IPS-15b (cell line): ENCODE results near the gene FCN1.

Experiments
- H3K27me3 ChIP-seq: one replicate; pipeline ENCODE4 v1.6.1; 2013; ENCODE audit warnings: low read length; ENCODE audit not compliant: control insufficient read depth, insufficient read depth
- H3K36me3 ChIP-seq: one replicate; pipeline ENCODE4 v1.6.1; 2013; ENCODE audit warnings: low read length; ENCODE audit not compliant: control insufficient read depth, insufficient read depth
- H3K4me1 ChIP-seq: one replicate; pipeline ENCODE4 v1.6.1; 2013; ENCODE audit warnings: mild to moderate bottlenecking, low read length; ENCODE audit not compliant: control insufficient read depth, insufficient read depth
- H3K4me3 ChIP-seq: one replicate; pipeline ENCODE4 v1.5.1; 2013; ENCODE audit warnings: low read depth, low read length
- H3K9ac ChIP-seq: one replicate; pipeline ENCODE4 v1.6.1; 2013; ENCODE audit warnings: low read depth, mild to moderate bottlenecking, low read length
- H3K9me3 ChIP-seq: one replicate; pipeline ENCODE4 v1.6.1; 2013; ENCODE audit warnings: mild to moderate bottlenecking, low read length; ENCODE audit not compliant: control insufficient read depth, insufficient read depth

FCN1 gene

DNA sequence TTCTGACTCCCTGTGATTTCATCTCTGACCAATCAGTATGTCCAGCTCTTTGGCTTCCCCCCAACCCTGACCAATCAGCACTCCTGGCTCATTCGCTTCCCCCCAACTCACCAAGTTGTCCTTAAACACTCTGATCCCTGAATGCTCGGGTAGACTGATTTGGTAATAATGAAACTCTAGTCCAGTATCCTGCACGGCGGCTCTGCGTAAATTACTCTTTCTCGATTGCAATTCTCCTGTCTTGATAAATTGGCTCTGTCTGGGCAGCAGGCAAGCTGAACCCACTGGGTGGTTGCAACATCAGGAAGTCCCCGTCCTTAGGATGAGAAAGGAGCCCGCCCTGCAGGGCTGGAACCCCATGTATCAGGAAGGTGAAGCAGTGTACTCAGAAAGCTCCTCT lies 26.7 kb downstream of the FCN1 start:
- Histone ChIP-seq H3K9me3 (no peaks in the 10 kb centered on the region), H3K36me3 (no peaks in the 10 kb centered on the region), H3K9ac (no peak overlapping the region), H3K4me1 (no peaks in the 10 kb centered on the region), H3K27me3 (no peaks in the 10 kb centered on the region), H3K4me3 (no peak overlapping the region)

DNA sequence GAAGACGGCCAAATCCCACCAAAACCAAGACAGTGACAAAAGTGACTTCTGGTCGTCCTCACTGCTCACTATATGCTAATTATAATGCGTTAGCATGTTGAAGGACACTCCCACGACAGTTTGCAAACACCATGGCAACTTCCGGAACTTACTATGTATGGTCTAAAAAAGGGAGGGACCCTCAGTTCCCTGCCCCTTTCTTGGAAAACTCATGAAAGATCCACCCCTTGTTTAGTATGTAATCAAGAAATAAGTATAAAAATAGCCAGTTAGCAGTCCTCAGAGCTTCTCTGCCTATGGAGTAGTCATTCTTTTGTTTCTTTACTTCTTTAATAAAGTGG lies 27.6 kb downstream of the FCN1 start:
- Histone ChIP-seq H3K27me3 (no peaks in the 10 kb centered on the region), H3K4me3 (no peak overlapping the region), H3K36me3 (no peaks in the 10 kb centered on the region), H3K9me3 (no peaks in the 10 kb centered on the region), H3K4me1 (no peaks in the 10 kb centered on the region), H3K9ac (no peak overlapping the region)

DNA sequence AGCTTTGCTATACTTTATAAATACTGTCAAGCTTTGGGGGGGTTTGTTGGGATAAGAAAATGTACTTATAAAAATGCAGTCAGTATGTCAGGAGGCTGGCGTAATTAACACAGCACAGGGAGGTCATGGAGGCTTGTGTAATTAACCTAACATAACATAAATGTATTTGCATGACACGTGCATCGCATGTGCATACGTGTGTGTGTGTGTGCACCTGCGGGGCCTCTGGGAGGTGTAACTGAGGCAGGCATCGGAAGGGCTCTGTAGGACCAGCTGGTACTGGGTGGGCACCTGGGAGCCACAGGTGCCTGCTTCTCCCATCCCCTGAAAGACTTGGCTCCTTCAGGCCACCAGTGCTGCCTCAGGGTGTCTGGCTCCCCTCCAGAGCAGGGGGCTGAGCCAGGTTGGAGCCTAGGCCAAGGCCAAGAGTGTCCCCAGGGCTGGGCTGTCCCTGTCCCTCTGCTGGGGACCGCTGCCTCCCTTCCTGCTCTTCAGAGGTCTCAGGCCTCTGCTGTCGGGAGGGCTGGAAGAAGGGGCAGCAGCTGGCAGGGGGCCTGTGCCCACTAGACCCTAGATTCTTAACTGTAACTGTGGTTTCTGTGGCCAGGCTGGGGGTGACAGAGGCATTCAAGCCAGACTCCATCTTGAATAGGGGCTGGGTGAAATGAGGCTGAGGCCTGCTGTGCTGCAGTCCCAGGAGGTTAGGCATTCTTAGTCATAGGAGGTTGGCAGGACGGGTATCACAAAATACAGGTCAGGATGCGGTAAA lies 28.1 kb downstream of the FCN1 start:
- Histone ChIP-seq H3K4me3 (no peak overlapping the region), H3K9ac (no peak overlapping the region), H3K36me3 (no peaks in the 10 kb centered on the region), H3K4me1 (no peaks in the 10 kb centered on the region), H3K27me3 (no peaks in the 10 kb centered on the region), H3K9me3 (no peaks in the 10 kb centered on the region)

DNA sequence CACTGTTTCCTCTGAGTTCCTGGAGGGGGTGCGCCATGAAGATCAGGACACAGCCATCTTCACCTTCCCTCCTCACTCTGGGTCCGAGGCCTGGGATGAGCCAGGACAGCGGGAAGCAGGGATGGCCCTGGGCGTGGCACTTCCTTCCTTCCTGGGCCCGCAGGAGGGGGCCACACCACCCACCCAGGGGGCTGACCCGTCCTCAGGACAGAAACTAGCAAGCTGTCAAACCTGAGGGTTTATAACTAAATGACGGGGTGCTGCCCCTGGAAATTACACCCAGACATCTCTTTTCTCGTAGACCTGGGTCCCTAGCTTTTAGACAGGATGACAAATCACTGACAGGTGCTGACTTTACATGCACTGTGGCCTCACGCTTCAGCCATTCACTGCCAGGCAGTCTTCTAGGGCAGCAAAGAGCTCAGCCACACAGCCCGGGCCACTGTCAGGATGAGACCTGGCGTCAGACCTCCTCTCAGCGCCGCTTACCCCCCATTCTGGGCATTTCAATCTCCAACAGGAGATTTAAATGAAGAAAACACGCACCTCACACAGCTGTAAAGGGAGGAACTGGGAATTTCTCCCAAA lies 29.0 kb downstream of the FCN1 start:
- no peaks in the 10 kb centered on the region for H3K4me1 ChIP-seq
- no peak overlapping the region for H3K4me3 ChIP-seq

DNA sequence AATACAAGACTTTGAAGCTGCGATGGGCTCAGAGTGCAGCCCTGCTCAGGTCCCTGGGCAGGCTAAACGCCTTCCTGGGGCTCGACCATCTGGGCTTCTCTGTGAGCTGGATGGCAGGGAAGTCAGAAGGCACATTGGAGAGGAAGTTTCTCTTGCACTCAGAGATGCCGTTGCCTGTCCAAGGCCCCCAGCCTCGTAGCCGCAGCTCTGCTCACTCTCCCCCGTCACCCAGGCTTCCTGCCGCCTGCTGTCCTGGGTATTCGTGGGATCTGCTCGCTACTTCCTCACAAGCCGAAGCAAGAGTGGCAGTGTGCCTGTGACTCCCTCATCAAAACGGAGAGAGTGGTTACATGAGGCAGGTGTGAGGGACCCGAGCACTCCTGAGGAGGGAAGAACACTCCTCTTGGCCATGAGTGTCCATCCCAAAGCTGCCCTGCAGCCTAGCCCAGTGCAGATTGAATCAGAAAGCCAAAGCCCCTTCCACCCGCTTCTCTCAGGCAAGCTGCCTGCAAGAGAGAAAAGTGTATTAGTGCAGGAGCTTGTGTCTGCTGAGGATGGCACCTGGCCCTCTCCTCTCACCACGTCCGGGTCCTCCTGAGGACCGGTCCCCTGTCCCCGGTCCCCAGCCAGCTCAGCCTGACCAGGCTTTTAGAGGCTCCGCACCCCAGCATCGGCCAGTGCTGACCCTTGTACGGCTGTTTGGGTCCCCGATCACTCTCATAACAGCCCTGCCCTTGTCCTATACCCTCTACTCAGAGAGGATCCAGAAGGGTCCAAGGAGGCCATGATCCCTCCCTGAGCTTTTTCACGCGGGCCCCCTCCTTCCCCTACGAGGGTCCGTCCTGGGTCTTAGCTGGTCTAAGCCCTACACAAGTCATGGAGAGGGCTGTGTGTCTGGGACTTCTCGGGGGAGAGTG lies 29.8 kb downstream of the FCN1 start:
- H3K36me3 ChIP-seq = no peaks in the 10 kb centered on the region
- H3K9ac ChIP-seq = no peak overlapping the region
- no peaks in the 10 kb centered on the region for H3K9me3 ChIP-seq
- no peak overlapping the region for H3K4me3 ChIP-seq
- no peaks in the 10 kb centered on the region for H3K4me1 ChIP-seq
- H3K27me3 ChIP-seq = no peaks in the 10 kb centered on the region

More for the DNA sequence above, 29.0 kb downstream of the FCN1 start:
- no peaks in the 10 kb centered on the region for H3K9me3 ChIP-seq
- no peaks in the 10 kb centered on the region for H3K36me3 ChIP-seq
- no peaks in the 10 kb centered on the region for H3K27me3 ChIP-seq
- H3K9ac ChIP-seq = no peak overlapping the region

DNA sequence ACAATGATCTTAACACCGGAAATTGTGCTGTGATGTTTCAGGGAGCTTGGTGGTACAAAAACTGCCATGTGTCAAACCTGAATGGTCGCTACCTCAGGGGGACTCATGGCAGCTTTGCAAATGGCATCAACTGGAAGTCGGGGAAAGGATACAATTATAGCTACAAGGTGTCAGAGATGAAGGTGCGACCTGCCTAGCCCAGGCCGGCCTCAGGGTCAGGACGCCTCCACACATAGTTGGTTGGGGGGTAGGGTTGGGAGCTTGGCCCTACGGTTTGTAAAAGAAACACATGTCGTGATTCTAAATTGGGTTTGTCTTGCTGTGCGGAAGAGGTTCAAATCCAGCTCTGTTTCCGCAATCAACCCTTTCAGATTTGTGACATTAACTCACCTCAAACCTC lies 30.5 kb downstream of the FCN1 start:
- no peak overlapping the region for H3K9ac ChIP-seq
- no peak overlapping the region for H3K4me3 ChIP-seq
- no peaks in the 10 kb centered on the region for H3K4me1 ChIP-seq
- no peaks in the 10 kb centered on the region for H3K27me3 ChIP-seq
- H3K9me3 ChIP-seq = no peaks in the 10 kb centered on the region
- H3K36me3 ChIP-seq = no peaks in the 10 kb centered on the region

DNA sequence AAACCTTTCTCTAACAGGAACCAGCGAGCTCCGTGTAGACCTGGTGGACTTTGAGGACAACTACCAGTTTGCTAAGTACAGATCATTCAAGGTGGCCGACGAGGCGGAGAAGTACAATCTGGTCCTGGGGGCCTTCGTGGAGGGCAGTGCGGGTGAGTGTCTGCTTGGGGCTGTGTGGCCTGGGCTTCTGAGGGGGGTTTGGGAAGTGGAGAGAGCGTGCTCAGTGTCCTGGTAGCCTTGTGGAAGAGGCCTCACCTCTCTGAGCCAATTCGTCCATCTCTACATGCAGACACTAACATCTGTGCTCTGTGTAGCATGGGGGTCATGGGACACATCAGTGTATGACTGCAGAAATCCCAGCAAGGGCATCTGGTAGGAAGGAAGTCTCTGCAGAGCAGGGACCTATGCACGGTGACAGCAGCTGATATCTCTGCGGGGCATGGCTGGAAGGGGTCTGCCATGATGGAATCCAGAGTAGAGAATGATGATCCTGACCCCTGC lies 31.2 kb downstream of the FCN1 start:
- H3K9me3 ChIP-seq = no peaks in the 10 kb centered on the region
- no peak overlapping the region for H3K4me3 ChIP-seq
- H3K27me3 ChIP-seq = no peaks in the 10 kb centered on the region
- no peaks in the 10 kb centered on the region for H3K36me3 ChIP-seq
- no peak overlapping the region for H3K9ac ChIP-seq
- H3K4me1 ChIP-seq = no peaks in the 10 kb centered on the region

DNA sequence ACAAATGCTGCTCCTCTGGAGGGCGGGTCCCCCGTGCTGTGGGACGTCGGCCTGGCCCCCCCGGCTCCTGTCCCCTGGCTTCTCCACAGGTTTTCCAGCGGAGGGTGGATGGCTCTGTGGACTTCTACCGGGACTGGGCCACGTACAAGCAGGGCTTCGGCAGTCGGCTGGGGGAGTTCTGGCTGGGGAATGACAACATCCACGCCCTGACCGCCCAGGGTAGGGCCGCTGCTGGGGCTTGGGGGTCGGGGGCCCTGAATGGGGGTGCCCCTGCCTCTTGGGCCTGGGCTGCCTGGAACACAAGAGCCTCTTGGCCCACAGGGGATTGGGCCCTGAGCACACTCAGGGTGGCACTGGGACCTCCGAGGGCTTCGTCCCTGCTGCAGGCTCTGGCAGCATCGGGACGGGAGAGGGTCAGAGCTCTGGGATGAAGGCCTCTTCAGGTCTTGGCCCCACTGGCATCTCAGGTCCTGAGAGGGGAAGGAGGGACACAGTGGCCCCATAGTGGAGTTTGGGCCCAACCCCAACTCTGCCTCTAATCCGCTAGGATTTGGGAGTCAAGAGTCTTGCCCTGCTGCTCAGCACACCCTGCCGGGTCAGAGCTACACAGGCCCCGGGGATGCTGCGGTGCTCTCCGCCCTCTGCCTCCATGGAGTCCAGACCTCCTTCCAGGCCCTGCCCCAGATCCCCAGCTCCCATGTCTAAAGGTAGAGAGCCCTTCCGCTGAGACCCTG lies 31.9 kb downstream of the FCN1 start:
- Histone ChIP-seq H3K9me3 (no peaks in the 10 kb centered on the region), H3K9ac (no peak overlapping the region), H3K27me3 (no peaks in the 10 kb centered on the region), H3K4me1 (no peaks in the 10 kb centered on the region), H3K36me3 (no peaks in the 10 kb centered on the region), H3K4me3 (no peak overlapping the region)

DNA sequence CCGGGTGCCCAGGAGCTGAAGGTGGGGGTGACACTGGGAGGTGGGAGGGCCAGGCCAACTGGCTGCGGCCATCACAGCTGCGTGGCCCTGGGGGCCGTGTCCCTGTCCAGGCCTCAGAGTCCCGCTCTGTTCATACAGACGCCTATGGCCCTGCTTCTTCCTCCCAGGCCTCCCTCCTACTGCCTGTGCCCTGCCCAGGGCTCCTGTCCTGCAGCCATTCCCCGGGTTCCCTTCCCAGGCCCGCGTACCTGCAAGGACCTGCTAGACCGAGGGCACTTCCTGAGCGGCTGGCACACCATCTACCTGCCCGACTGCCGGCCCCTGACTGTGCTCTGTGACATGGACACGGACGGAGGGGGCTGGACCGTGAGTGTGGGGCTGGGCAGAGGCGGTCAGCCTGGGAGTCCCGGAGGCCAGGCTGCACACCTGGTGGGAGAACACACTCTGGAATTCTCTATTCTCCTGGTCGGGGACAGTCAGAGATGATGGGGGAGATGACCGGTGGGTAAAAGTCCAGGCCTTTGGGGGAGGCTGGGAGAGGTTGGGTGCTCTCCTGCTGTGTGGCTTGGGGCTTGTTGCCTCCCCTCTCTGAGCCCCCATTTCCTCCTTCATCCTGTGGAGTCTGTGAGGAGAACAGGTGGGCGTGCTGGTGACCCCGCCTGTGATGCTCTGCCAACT lies 32.6 kb downstream of the FCN1 start:
- no peaks in the 10 kb centered on the region for H3K27me3 ChIP-seq
- no peaks in the 10 kb centered on the region for H3K9me3 ChIP-seq
- H3K4me3 ChIP-seq = no peak overlapping the region
- no peak overlapping the region for H3K9ac ChIP-seq
- H3K36me3 ChIP-seq = no peaks in the 10 kb centered on the region
- H3K4me1 ChIP-seq = no peaks in the 10 kb centered on the region

DNA sequence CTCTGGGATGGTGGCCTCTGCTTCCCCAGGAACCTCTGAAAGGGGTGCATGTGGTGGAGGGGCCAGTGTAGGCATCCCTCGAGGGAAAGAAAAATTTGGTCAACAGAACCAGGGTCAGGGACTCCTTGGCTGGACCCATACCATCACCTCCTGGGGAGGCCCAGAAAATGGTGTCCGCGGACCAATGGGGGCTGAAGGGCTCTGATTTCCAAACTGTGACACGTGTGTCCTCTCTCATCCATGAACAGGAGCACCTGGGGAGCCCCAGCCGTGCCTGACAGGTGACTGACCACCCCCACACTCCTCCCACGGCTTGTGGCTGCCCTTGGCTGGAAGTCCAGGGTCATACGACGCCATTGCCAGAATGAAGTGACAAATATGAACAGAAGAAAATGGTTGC lies 33.2 kb downstream of the FCN1 start:
- Histone ChIP-seq H3K27me3 (no peaks in the 10 kb centered on the region), H3K9me3 (no peaks in the 10 kb centered on the region), H3K4me3 (no peak overlapping the region), H3K9ac (no peak overlapping the region), H3K4me1 (no peaks in the 10 kb centered on the region), H3K36me3 (no peaks in the 10 kb centered on the region)
